A549 (cell line): ENCODE data around the gene IQSEC3. TPM values are rescaled to one million over a fixed set of nuclear protein-coding genes. Genes with fewer than 3 reads are reported as not detected.

Experiments used
- ATAC-seq, 2 experiments: fragments of 200-7000 bp in 1 of 2; fragments of >200 bp in 1 of 2; cut with Nextera tagmentation in 1 of 2; cut with Tn5 transposase in 1 of 2; 3 replicates each; pipeline versions ENCODE4 v1.8.0 to v1.9.1; 2018 to 2020; ENCODE audit warnings: mild to moderate bottlenecking in 1 of 2, moderate library complexity in 1 of 2
- CTCF ChIA-PET: fragments of 300-600 bp; sonication (Branson Sonifier 250); formaldehyde crosslinking; extraction: SDS; loops from one replicate; lab custom pipeline; 2021; ENCODE audit warnings: antibody characterized with exemption, inconsistent platforms; lab: Yijun Ruan, JAX
- POLR2A ChIA-PET: fragments of 350-600 bp; formaldehyde crosslinking; extraction: SDS; loops from one replicate; lab custom pipeline; 2021; ENCODE audit warnings: antibody characterized with exemption, inconsistent platforms; lab: Yijun Ruan, JAX
- DNase-seq, 2 experiments: peaks; one replicate each; pipeline versions ENCODE4 v3.0.0 to v3.0.0-alpha.2; 2011 to 2016; ENCODE audit warnings: low read depth in 1 of 2, low spot score in 1 of 2
- FAIRE-seq: peaks from 2 replicates; lab custom pipeline; 2011; peaks lifted over from hg19 to GRCh38; lab: Jason Lieb, UNC
- H3K27ac ChIP-seq, 2 experiments: fragments of >200 bp; sonication (Bioruptor Twin); formaldehyde crosslinking; 3 replicates each; pipeline ENCODE4 v1.5.1; 2016 to 2017
- H3K4me1 ChIP-seq: fragments of >200 bp; sonication (Bioruptor Twin); formaldehyde crosslinking; 3 replicates; pipeline ENCODE4 v1.6.1; 2016
- H3K4me2 ChIP-seq: fragments of >200 bp; sonication (Bioruptor Twin); formaldehyde crosslinking; 3 replicates; pipeline ENCODE4 v1.6.1; 2016
- H3K4me3 ChIP-seq: fragments of >200 bp; sonication (Bioruptor Twin); formaldehyde crosslinking; 3 replicates; pipeline ENCODE4 v1.5.1; 2016
- H3K9me3 ChIP-seq: fragments of >200 bp; sonication (Bioruptor Twin); formaldehyde crosslinking; 3 replicates; pipeline ENCODE4 v1.6.1; 2016
- CBX8 ChIP-seq: fragments of 200-600 bp; sonication (generic); IDR thresholded peaks from 2 replicates; pipeline ENCODE4 v1.6.1; 2016
- CHD2 ChIP-seq: fragments of 150-350 bp; IDR thresholded peaks from 2 replicates; pipeline ENCODE4 v1.6.1; 2014; ENCODE audit warnings: low read length; ENCODE audit not compliant: partially characterized antibody
- ESRRA ChIP-seq: fragments of 150-350 bp; IDR thresholded peaks from 2 replicates; pipeline ENCODE4 v1.6.1; 2014; ENCODE audit warnings: mild to moderate bottlenecking, low read length, borderline replicate concordance
- FOSL2 ChIP-seq, 2 experiments: fragments of 450-650 bp in 1 of 2; fragments of >200 bp in 1 of 2; sonication (Bioruptor Twin) in 1 of 2; formaldehyde crosslinking; IDR thresholded peaks; 2 replicates each; pipeline versions ENCODE4 v1.5.0 to v1.6.1; 2016 to 2020; ENCODE audit warnings: mild to moderate bottlenecking in 1 of 2, moderate library complexity in 1 of 2
- HDAC2 ChIP-seq: fragments of 200-600 bp; sonication (generic); IDR thresholded peaks from 2 replicates; pipeline ENCODE4 v1.6.1; 2016
- JUN ChIP-seq, 2 experiments: fragments of >200 bp; sonication (Bioruptor Twin); formaldehyde crosslinking; IDR thresholded peaks; 2 replicates in 1 of 2; 3 replicates in 1 of 2; pipeline ENCODE4 v1.6.1; 2016 to 2017
- MAFK ChIP-seq: fragments of 450-650 bp; IDR thresholded peaks from 2 replicates; pipeline ENCODE4 v1.6.1; 2014; ENCODE audit not compliant: partially characterized antibody
- MAX ChIP-seq: IDR thresholded peaks from 2 replicates; pipeline ENCODE4 v1.6.1; 2012
- MAZ ChIP-seq: fragments of 150-350 bp; IDR thresholded peaks from 2 replicates; pipeline ENCODE4 v1.6.1; 2014; ENCODE audit warnings: antibody characterized with exemption, low read depth, low read length, borderline replicate concordance
- MYC ChIP-seq: IDR thresholded peaks from 2 replicates; pipeline ENCODE4 v1.6.1; 2012; ENCODE audit warnings: mild to moderate bottlenecking, inconsistent platforms, low read length, improper control_type of control experiment, borderline replicate concordance
- NFE2L2 ChIP-seq: fragments of 150-350 bp; conservative IDR thresholded peaks from 2 replicates; pipeline ENCODE4 v1.6.1; 2014; ENCODE audit warnings: low read length
- PBX3 ChIP-seq: IDR thresholded peaks from 2 replicates; pipeline ENCODE4 v1.6.1; 2012
- PHF8 ChIP-seq: fragments of 200-600 bp; sonication (generic); IDR thresholded peaks from 2 replicates; pipeline ENCODE4 v1.6.1; 2016; ENCODE audit warnings: low read depth, mild to moderate bottlenecking, antibody characterized with exemption, moderate library complexity, borderline replicate concordance
- RARB ChIP-seq: fragments of 250-450 bp; sonication (Bioruptor Pico); IDR thresholded peaks from 2 replicates; pipeline ENCODE4 v1.8.0; 2021; ENCODE audit warnings: mild to moderate bottlenecking, moderate library complexity
- RFX5 ChIP-seq: fragments of 450-650 bp; IDR thresholded peaks from 2 replicates; pipeline ENCODE4 v1.7.1; 2014; ENCODE audit warnings: antibody characterized with exemption, mild to moderate bottlenecking, moderate library complexity
- TP53 ChIP-seq: fragments of 250-450 bp; sonication (Bioruptor Pico); IDR thresholded peaks from 2 replicates; pipeline ENCODE4 v1.5.0; 2021; ENCODE audit warnings: mild to moderate bottlenecking, moderate library complexity
- WGBS: methylation state at CpG from one replicate; pipeline ENCODE4 v1.1.6; 2017; ENCODE audit errors: missing lambda C conversion rate; 5-methylcytosine and 5-hydroxymethylcytosine counted together
- polyA plus RNA-seq, 4 experiments: library from polyadenylated mRNA; depleted of rRNA in 3 of 4; stranded (reverse); fragments of >200 nt; fragmentation: RNase III in 1 of 4; extraction: RNeasy Plus Mini Kit Qiagen cat#74134 plus additional on column Dnase treatment in 1 of 4; gene quantifications; 2 replicates in 3 of 4; 3 replicates in 1 of 4; pipeline ENCODE4 v1.2.3, GENCODE V29; 2011 to 2017
- TF ChIP-seq, protein P1 (sequence below): fragments of 200-600 bp; sonication (generic); IDR thresholded peaks from 2 replicates; pipeline ENCODE4 v1.6.1; 2016; ENCODE audit warnings: antibody characterized with exemption, mild to moderate bottlenecking, moderate library complexity
- TF ChIP-seq, protein P2 (sequence below): fragments of >200 bp; sonication (Bioruptor Twin); formaldehyde crosslinking; IDR thresholded peaks from 2 replicates; pipeline ENCODE4 v1.6.1; 2016

The IQSEC3 gene
- polyA plus RNA-seq, 2 of the 4 experiments (the other 2 are of a cell fraction): not detected

- TF ChIP-seq PHF8 (no peak), MAX (no peak), NFE2L2 (no peak), RFX5 (no peak), CBX8 (no peak), MAFK (no peak), HDAC2 (no peak), PBX3 (no peak), FOSL2 (IDR thresholded peaks at IDR 0.05) (no peak), FOSL2 (CRISPR knock-in tag; IDR thresholded peaks at IDR 0.05) (no peak)
These were observed 72.4 kb downstream of the IQSEC3 start (continued) for GRCh38 chr12:138898-139534.

- ATAC-seq (no peak), DNase-seq (no peak)
- Histone ChIP-seq H3K9me3 (no peaks in the 10 kb centered on the region), H3K4me2 (no peak overlapping the region)
- POLR2A ChIA-PET: no interaction called here
- 62% methylated on average over 14 of the region's 14 CpGs for WGBS
- TF ChIP-seq RARB (no peak), JUN (IDR thresholded peaks at IDR 0.05) (no peak), TP53 (CRISPR knock-in tag) (no peak), ESRRA (no peak)
- TF ChIP-seq, all 56 proteins: peak for 0
- H3K4me1 ChIP-seq: no peaks in the 10 kb centered on the region
- CTCF ChIA-PET: interaction anchor here (1.1 to 3.9 kb wide), 2 partner anchors 13 to 80 kb away, joined by 3 to 22 read pairs; no protein-coding TSS in a partner anchor
- no peak overlapping the region for H3K4me3 ChIP-seq
- no peak overlapping the region for H3K27ac ChIP-seq
- FAIRE-seq: no peak
These were observed 73.0 kb downstream of the IQSEC3 start for GRCh38 chr12:139585-139984.

DNA sequence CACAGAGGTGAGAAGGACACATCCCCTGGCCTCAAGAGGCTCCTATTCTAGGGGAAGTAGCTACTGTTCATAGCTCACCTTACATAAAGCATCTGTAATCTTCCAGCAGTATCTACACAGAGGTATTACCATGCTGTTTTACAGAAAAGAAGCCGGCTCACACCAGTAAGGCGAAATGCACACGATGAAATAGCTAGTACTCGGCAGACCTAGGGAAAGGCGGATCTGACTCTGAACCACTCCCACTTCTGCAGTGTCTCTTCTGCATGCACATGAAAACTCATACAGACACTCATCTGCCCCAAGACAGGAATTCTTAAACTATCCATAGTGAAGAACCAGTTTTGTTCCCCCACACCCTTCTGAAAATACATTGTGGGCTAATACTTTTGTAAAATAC is 73.6 kb downstream of the IQSEC3 start:
- no peak for FAIRE-seq
- Histone ChIP-seq H3K4me1 (no peaks in the 10 kb centered on the region), H3K4me3 (no peak overlapping the region), H3K27ac (no peak overlapping the region), H3K9me3 (no peaks in the 10 kb centered on the region)
- DNase-seq: no peak
- CTCF ChIA-PET: interaction anchor here (1.1 to 3.9 kb wide), 2 partner anchors 13 to 80 kb away, joined by 3 to 22 read pairs; no protein-coding TSS in a partner anchor
- WGBS: 49% methylated on average over 5 of the region's 5 CpGs
- ATAC-seq: 0 out of 6 replicates have a peak, but pooled peaks of 1 of the 2 experiments have one; percentile 9
- TF ChIP-seq JUN (IDR thresholded peaks at IDR 0.05) (no peak), MYC (no peak), TP53 (CRISPR knock-in tag) (no peak), CHD2 (no peak), RARB (no peak), MAZ (no peak), ESRRA (no peak), FOSL2 (IDR thresholded peaks at IDR 0.05) (no peak), FOSL2 (CRISPR knock-in tag; IDR thresholded peaks at IDR 0.05) (no peak)
- TF ChIP-seq, protein P1, sequence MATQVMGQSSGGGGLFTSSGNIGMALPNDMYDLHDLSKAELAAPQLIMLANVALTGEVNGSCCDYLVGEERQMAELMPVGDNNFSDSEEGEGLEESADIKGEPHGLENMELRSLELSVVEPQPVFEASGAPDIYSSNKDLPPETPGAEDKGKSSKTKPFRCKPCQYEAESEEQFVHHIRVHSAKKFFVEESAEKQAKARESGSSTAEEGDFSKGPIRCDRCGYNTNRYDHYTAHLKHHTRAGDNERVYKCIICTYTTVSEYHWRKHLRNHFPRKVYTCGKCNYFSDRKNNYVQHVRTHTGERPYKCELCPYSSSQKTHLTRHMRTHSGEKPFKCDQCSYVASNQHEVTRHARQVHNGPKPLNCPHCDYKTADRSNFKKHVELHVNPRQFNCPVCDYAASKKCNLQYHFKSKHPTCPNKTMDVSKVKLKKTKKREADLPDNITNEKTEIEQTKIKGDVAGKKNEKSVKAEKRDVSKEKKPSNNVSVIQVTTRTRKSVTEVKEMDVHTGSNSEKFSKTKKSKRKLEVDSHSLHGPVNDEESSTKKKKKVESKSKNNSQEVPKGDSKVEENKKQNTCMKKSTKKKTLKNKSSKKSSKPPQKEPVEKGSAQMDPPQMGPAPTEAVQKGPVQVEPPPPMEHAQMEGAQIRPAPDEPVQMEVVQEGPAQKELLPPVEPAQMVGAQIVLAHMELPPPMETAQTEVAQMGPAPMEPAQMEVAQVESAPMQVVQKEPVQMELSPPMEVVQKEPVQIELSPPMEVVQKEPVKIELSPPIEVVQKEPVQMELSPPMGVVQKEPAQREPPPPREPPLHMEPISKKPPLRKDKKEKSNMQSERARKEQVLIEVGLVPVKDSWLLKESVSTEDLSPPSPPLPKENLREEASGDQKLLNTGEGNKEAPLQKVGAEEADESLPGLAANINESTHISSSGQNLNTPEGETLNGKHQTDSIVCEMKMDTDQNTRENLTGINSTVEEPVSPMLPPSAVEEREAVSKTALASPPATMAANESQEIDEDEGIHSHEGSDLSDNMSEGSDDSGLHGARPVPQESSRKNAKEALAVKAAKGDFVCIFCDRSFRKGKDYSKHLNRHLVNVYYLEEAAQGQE: no peak
- TF ChIP-seq, protein P2, sequence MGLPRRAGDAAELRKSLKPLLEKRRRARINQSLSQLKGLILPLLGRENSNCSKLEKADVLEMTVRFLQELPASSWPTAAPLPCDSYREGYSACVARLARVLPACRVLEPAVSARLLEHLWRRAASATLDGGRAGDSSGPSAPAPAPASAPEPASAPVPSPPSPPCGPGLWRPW: no peak
- TF ChIP-seq, all 56 proteins: peak for 0
- POLR2A ChIA-PET: no interaction called here
- no peak overlapping the region for H3K4me2 ChIP-seq
